Small intestine (tissue), 7 donors: ENCODE data around the gene C2orf49. TPM values are rescaled to one million over a fixed set of nuclear protein-coding genes. Genes with fewer than 3 reads are reported as not detected.

ENCODE experiments used
- DNase-seq, 2 donors: peaks; one replicate each; pipeline versions ENCODE4 v3.0.0 to v3.0.0-alpha.2; 2013
- FAIRE-seq: peaks from 2 replicates; lab custom pipeline; 2012; peaks lifted over from hg19 to GRCh38; lab: Jason Lieb, UNC
- H3K27ac ChIP-seq, 3 donors: one replicate each; pipeline ENCODE4 v1.5.1; 2013; ENCODE audit warnings: low read length in 2 of 3, mild to moderate bottlenecking in 2 of 3, control low read depth in 1 of 3, inconsistent platforms in 1 of 3, low read depth in 1 of 3, moderate library complexity in 1 of 3
- H3K27me3 ChIP-seq, 3 donors: one replicate each; pipeline ENCODE4 v1.6.1; 2013; ENCODE audit warnings: low read length in 3 of 3, inconsistent platforms in 1 of 3; ENCODE audit not compliant: control insufficient read depth in 3 of 3, insufficient read depth in 3 of 3
- H3K36me3 ChIP-seq, 3 donors: one replicate each; pipeline ENCODE4 v1.6.1; 2013; ENCODE audit warnings: low read length in 3 of 3, inconsistent platforms in 1 of 3, low read depth in 1 of 3, mild to moderate bottlenecking in 1 of 3, moderate library complexity in 1 of 3; ENCODE audit not compliant: control insufficient read depth in 3 of 3, insufficient read depth in 2 of 3
- H3K4me1 ChIP-seq, 3 donors: one replicate each; pipeline ENCODE4 v1.6.1; 2013; ENCODE audit warnings: low read length in 2 of 3, inconsistent platforms in 1 of 3, low read depth in 1 of 3, mild to moderate bottlenecking in 1 of 3, moderate library complexity in 1 of 3; ENCODE audit not compliant: control insufficient read depth in 3 of 3, insufficient read depth in 2 of 3
- H3K4me3 ChIP-seq, 3 donors: one replicate each; pipeline ENCODE4 v1.5.1; 2013; ENCODE audit warnings: low read length in 3 of 3, control low read depth in 1 of 3, inconsistent platforms in 1 of 3, low read depth in 1 of 3, mild to moderate bottlenecking in 1 of 3, moderate library complexity in 1 of 3
- H3K9me3 ChIP-seq, 2 donors: one replicate each; pipeline ENCODE4 v1.6.1; 2013; ENCODE audit warnings: low read depth in 1 of 2, low read length in 1 of 2; ENCODE audit not compliant: control insufficient read depth in 2 of 2, insufficient read depth in 1 of 2
- WGBS, 3 donors: extraction: QIAGEN DNeasy Blood & Tissue Kit; methylation state at CpG; one replicate each; pipeline ENCODE4 v1.1.7; 2013; 5-methylcytosine and 5-hydroxymethylcytosine counted together
- polyA plus RNA-seq, 4 donors: library from polyadenylated mRNA; stranded (reverse) in 3 of 4; unstranded in 1 of 4; fragments of 200-250 nt in 3 of 4; fragments of 120-200 nt in 1 of 4; gene quantifications; one replicate each; pipeline versions ENCODE4 v1.2.1 to v1.2.3, GENCODE V29; 2013
- donor health status: healthy with polysubstance abuse.
- donor health status: control.
- donor health status: control.
- donor health status: Bipolar disorder and iron deficiency.
- donor health status: healthy.

C2orf49 gene
- polyA plus RNA-seq, 4 donors, result 6.9 to 20.5 (median 8.2) TPM

GRCh38 chr2:105296017-105296611, 41.2 kb upstream of the C2orf49 start:
- Histone ChIP-seq H3K9me3 (no peaks in the 10 kb centered on the region), H3K4me3 (no peak overlapping the region), H3K27ac (no peak overlapping the region)

GRCh38 chr2:105297216-105297615, 40.1 kb upstream of the C2orf49 start:
- Histone ChIP-seq H3K4me1 (peaks cover 0 to 2% (median 0%) of the 10 kb centered on the region in 3 donors), H3K27ac (no peak overlapping the region), H3K4me3 (no peak overlapping the region), H3K27me3 (no peaks in the 10 kb centered on the region), H3K36me3 (peaks cover 13 to 27% (median 21%) of the 10 kb centered on the region in 3 donors), H3K9me3 (no peaks in the 10 kb centered on the region)
- DNase-seq (no peak), FAIRE-seq (no peak)
- 87 to 92% (median 88%) methylated on average over 7 of the region's 7 CpGs for WGBS, 3 donors

More at GRCh38 chr2:105296017-105296611, 41.2 kb upstream of the C2orf49 start:
- 75 to 77% (median 76%) methylated on average over 7 of the region's 7 CpGs for WGBS, 3 donors
- Histone ChIP-seq H3K36me3 (peaks cover 18 to 29% (median 25%) of the 10 kb centered on the region in 3 donors), H3K4me1 (no peaks in the 10 kb centered on the region), H3K27me3 (no peaks in the 10 kb centered on the region)
- DNase-seq, result no peak
- FAIRE-seq, result no peak

GRCh38 chr2:105298017-105298416, 39.3 kb upstream of the C2orf49 start:
- peaks cover 13 to 27% (median 21%) of the 10 kb centered on the region in 3 donors for H3K36me3 ChIP-seq
- DNase-seq (no peak), FAIRE-seq (no peak)
- no peaks in the 10 kb centered on the region for H3K27me3 ChIP-seq
- H3K4me1 ChIP-seq, result peaks cover 0 to 2% (median 0%) of the 10 kb centered on the region in 3 donors
- H3K27ac ChIP-seq, result no peak overlapping the region
- H3K9me3 ChIP-seq, result no peaks in the 10 kb centered on the region
- no peak overlapping the region for H3K4me3 ChIP-seq
- WGBS, 3 donors, result 96 to 99% (median 99%) methylated on average over 3 of the region's 3 CpGs

- DNase-seq (no peak), FAIRE-seq (no peak)
- Histone ChIP-seq H3K4me3 (no peak overlapping the region), H3K9me3 (no peaks in the 10 kb centered on the region), H3K36me3 (peaks cover 10 to 21% (median 17%) of the 10 kb centered on the region in 3 donors), H3K4me1 (peaks cover 0 to 2% (median 0%) of the 10 kb centered on the region in 3 donors), H3K27me3 (no peaks in the 10 kb centered on the region), H3K27ac (no peak overlapping the region)
- 86 to 92% (median 89%) methylated on average over 5 of the region's 5 CpGs for WGBS, 3 donors
Measured at GRCh38 chr2:105299290-105299689, 38.0 kb upstream of the C2orf49 start.

- Histone ChIP-seq H3K4me3 (no peak overlapping the region), H3K4me1 (peaks cover 0 to 2% (median 0%) of the 10 kb centered on the region in 3 donors), H3K9me3 (no peaks in the 10 kb centered on the region), H3K27me3 (no peaks in the 10 kb centered on the region), H3K36me3 (peaks cover 7 to 26% (median 9%) of the 10 kb centered on the region in 3 donors), H3K27ac (no peak overlapping the region)
- FAIRE-seq (no peak), DNase-seq (no peak)
- WGBS, 3 donors, result 73 to 80% (median 80%) methylated on average over 3 of the region's 3 CpGs
Measured at GRCh38 chr2:105301646-105302045, 35.7 kb upstream of the C2orf49 start.

GRCh38 chr2:105307146-105307545, 30.2 kb upstream of the C2orf49 start:
- H3K36me3 ChIP-seq, result peaks cover 7 to 28% (median 9%) of the 10 kb centered on the region in 3 donors
- WGBS, 3 donors, result 82 to 89% (median 83%) methylated on average over 7 of the region's 7 CpGs
- H3K27me3 ChIP-seq, result no peaks in the 10 kb centered on the region
- DNase-seq (no peak), FAIRE-seq (no peak)
- H3K9me3 ChIP-seq, result peaks cover 0 to 4% of the 10 kb centered on the region in 2 donors
- H3K27ac ChIP-seq, result no peak overlapping the region
- H3K4me1 ChIP-seq, result no peaks in the 10 kb centered on the region
- H3K4me3 ChIP-seq, result no peak overlapping the region

GRCh38 chr2:105307550-105307949, 29.8 kb upstream of the C2orf49 start:
- Histone ChIP-seq H3K4me3 (no peak overlapping the region), H3K27me3 (no peaks in the 10 kb centered on the region), H3K36me3 (peaks cover 7 to 28% (median 9%) of the 10 kb centered on the region in 3 donors), H3K9me3 (peaks cover 0 to 4% of the 10 kb centered on the region in 2 donors), H3K4me1 (no peaks in the 10 kb centered on the region), H3K27ac (no peak overlapping the region)
- DNase-seq (no peak), FAIRE-seq (no peak)
- WGBS, 3 donors, result 84 to 94% (median 92%) methylated on average over 19 of the region's 19 CpGs

- DNase-seq (no peak), FAIRE-seq (no peak)
- Histone ChIP-seq H3K27ac (no peak overlapping the region), H3K4me1 (no peaks in the 10 kb centered on the region), H3K27me3 (no peaks in the 10 kb centered on the region), H3K9me3 (peaks cover 0 to 4% of the 10 kb centered on the region in 2 donors), H3K36me3 (peaks cover 7 to 28% (median 9%) of the 10 kb centered on the region in 3 donors), H3K4me3 (no peak overlapping the region)
- 90 to 96% (median 91%) methylated on average over 16 to 17 of the region's 17 CpGs for WGBS, 3 donors
Measured at GRCh38 chr2:105307962-105308361, 29.4 kb upstream of the C2orf49 start.
